DND-41 (cell line): ENCODE results near the gene R3HDM4.
A peak's percentile ranks its signal among the peaks of the same experiment; 100 is the strongest.

Experiments used
- ATAC-seq: fragments of 200-7000 bp; cut with Tn5 transposase; 3 replicates; pipeline ENCODE4 v1.9.1; 2021; ENCODE audit warnings: low read depth; ENCODE audit not compliant: insufficient read depth
- DNase-seq: peaks from one replicate; pipeline ENCODE4 v3.0.0-alpha.2; 2020
- H2AFZ ChIP-seq: 2 replicates; pipeline ENCODE4 v1.6.0; 2012; ENCODE audit warnings: low read depth, low read length
- H3K27ac ChIP-seq: 2 replicates; pipeline ENCODE4 v1.5.1; 2012; ENCODE audit warnings: low read length, inconsistent platforms
- H3K27me3 ChIP-seq: fragments of 200-600 bp; sonication (generic); 2 replicates; pipeline ENCODE4 v1.6.0; 2012; ENCODE audit warnings: low read length, mild to moderate bottlenecking, inconsistent platforms; ENCODE audit not compliant: insufficient read depth, poor library complexity
- H3K36me3 ChIP-seq: 2 replicates; pipeline ENCODE4 v1.5.1; 2012; ENCODE audit warnings: low read length, inconsistent platforms; ENCODE audit not compliant: insufficient read depth
- H3K4me1 ChIP-seq: 2 replicates; pipeline ENCODE4 v1.5.1; 2012; ENCODE audit warnings: mild to moderate bottlenecking, low read length; ENCODE audit not compliant: insufficient read depth
- H3K4me2 ChIP-seq: 2 replicates; pipeline ENCODE4 v1.6.0; 2012; ENCODE audit warnings: mild to moderate bottlenecking, moderate library complexity, low read length, inconsistent platforms; ENCODE audit not compliant: insufficient read depth
- H3K4me3 ChIP-seq, 2 experiments: fragments of 200-600 bp in 1 of 2; shearing (Covaris generic) in 1 of 2; 2 replicates each; pipeline ENCODE4 v1.5.1; 2012 to 2016; ENCODE audit warnings: inconsistent platforms in 2 of 2, low read length in 2 of 2, mild to moderate bottlenecking in 2 of 2, low read depth in 1 of 2, moderate library complexity in 1 of 2
- H3K79me2 ChIP-seq: 2 replicates; pipeline ENCODE4 v1.6.0; 2012; ENCODE audit warnings: low read length, inconsistent platforms; ENCODE audit not compliant: insufficient read depth
- H3K9ac ChIP-seq: 2 replicates; pipeline ENCODE4 v1.6.0; 2012; ENCODE audit warnings: low read depth, mild to moderate bottlenecking, inconsistent platforms, low read length, moderate library complexity
- H3K9me3 ChIP-seq: 2 replicates; pipeline ENCODE4 v1.5.1; 2012; ENCODE audit warnings: low read length, moderate library complexity, mild to moderate bottlenecking, inconsistent platforms; ENCODE audit not compliant: insufficient read depth, severe bottlenecking
- H4K20me1 ChIP-seq: 2 replicates; pipeline ENCODE4 v1.6.0; 2012; ENCODE audit warnings: low read length; ENCODE audit not compliant: insufficient read depth
- CTCF ChIP-seq: IDR thresholded peaks from 2 replicates; pipeline ENCODE4 v1.5.1; 2012; ENCODE audit warnings: borderline replicate concordance, low read length, moderate library complexity, mild to moderate bottlenecking; ENCODE audit not compliant: poor library complexity, severe bottlenecking; ENCODE audit errors: extremely low read depth
- EZH2 ChIP-seq: IDR thresholded peaks from 3 replicates; pipeline ENCODE4 v1.6.1; 2012; ENCODE audit warnings: borderline replicate concordance, low read depth, mild to moderate bottlenecking, moderate library complexity, low read length, inconsistent platforms; ENCODE audit not compliant: severe bottlenecking

R3HDM4 gene

GRCh38 chr19:868458-869244, 44.4 kb downstream of the R3HDM4 start:
- TF ChIP-seq CTCF = no peak
- TF ChIP-seq EZH2 = no peak
- Histone ChIP-seq H3K9me3 (no peaks in the 10 kb centered on the region), H3K27ac (no peak overlapping the region), H3K4me1 (peaks cover 3% of the 10 kb centered on the region), H3K4me2 (no peak overlapping the region), H2AFZ (no peak overlapping the region), H3K27me3 (no peaks in the 10 kb centered on the region), H3K79me2 (no peaks in the 10 kb centered on the region), H3K36me3 (peaks cover 48% of the 10 kb centered on the region), H4K20me1 (peaks cover 9% of the 10 kb centered on the region; the same call in 1 of the 2 replicates), H3K4me3 (no peak overlapping the region), H3K9ac (no peak overlapping the region)
- DNase-seq (peak; percentile 14), ATAC-seq (no peak)

- Histone ChIP-seq H4K20me1 (peaks cover 9% of the 10 kb centered on the region; the same call in 1 of the 2 replicates), H3K9me3 (no peaks in the 10 kb centered on the region), H3K4me3 (no peak overlapping the region), H3K27me3 (no peaks in the 10 kb centered on the region), H3K27ac (no peak overlapping the region), H3K9ac (no peak overlapping the region), H3K79me2 (no peaks in the 10 kb centered on the region), H3K4me2 (no peak overlapping the region), H3K36me3 (peaks cover 43% of the 10 kb centered on the region), H3K4me1 (peaks cover 3% of the 10 kb centered on the region), H2AFZ (no peak overlapping the region)
- ATAC-seq = no peak
- DNase-seq = no peak
- TF ChIP-seq CTCF = no peak
- no peak for TF ChIP-seq EZH2
These were observed 45.1 kb downstream of the R3HDM4 start for GRCh38 chr19:867855-868457.

GRCh38 chr19:867301-867793, 45.7 kb downstream of the R3HDM4 start:
- Histone ChIP-seq H3K4me1 (peaks cover 3% of the 10 kb centered on the region), H3K4me2 (no peak overlapping the region), H3K27me3 (no peaks in the 10 kb centered on the region), H3K9me3 (no peaks in the 10 kb centered on the region), H2AFZ (no peak overlapping the region), H3K4me3 (no peak overlapping the region), H3K9ac (no peak overlapping the region), H3K79me2 (no peaks in the 10 kb centered on the region), H3K27ac (no peak overlapping the region), H4K20me1 (peaks cover 9% of the 10 kb centered on the region; the same call in 1 of the 2 replicates), H3K36me3 (peaks cover 43% of the 10 kb centered on the region)
- TF ChIP-seq CTCF (no peak), EZH2 (no peak)
- ATAC-seq (no peak), DNase-seq (no peak)
